HepG2 (cell line): Measurements from ENCODE around the gene MRPL14. TPM values are rescaled to one million over a fixed set of nuclear protein-coding genes. Genes with fewer than 3 reads are reported as not detected.

Experiments used
- AHR ChIP-seq: IDR thresholded peaks from 2 replicates; pipeline ENCODE4 v1.6.1; 2018; ENCODE audit warnings: missing genetic modification reagents, missing compliant biosample characterization
- ATF1 ChIP-seq: IDR thresholded peaks from 2 replicates; pipeline ENCODE4 v1.6.1; 2016; ENCODE audit warnings: mild to moderate bottlenecking, control low read depth
- CAMTA2 ChIP-seq: sonication (generic); formaldehyde crosslinking; IDR thresholded peaks from 2 replicates; pipeline ENCODE4 v1.4.0; 2020; ENCODE audit warnings: mild to moderate bottlenecking, missing genetic modification reagents, borderline replicate concordance
- CBX1 ChIP-seq: IDR thresholded peaks from one replicate; pipeline ENCODE4 v1.6.1; 2016; ENCODE audit warnings: antibody characterized with exemption, low read depth
- CENPT ChIP-seq: sonication (generic); formaldehyde crosslinking; IDR thresholded peaks from 2 replicates; pipeline ENCODE4 v1.8.0; 2022; ENCODE audit warnings: low read depth, mild to moderate bottlenecking, moderate library complexity, missing genetic modification reagents
- GABPA ChIP-seq, 2 experiments: IDR thresholded peaks; 2 replicates each; pipeline ENCODE4 v1.6.1; 2011 to 2016; ENCODE audit warnings: low read depth in 2 of 2, low read length in 1 of 2, missing biosample characterization in 1 of 2, missing genetic modification characterization in 1 of 2
- HOXA9 ChIP-seq: sonication (generic); formaldehyde crosslinking; IDR thresholded peaks from 2 replicates; pipeline ENCODE4 v1.8.1; 2022; ENCODE audit warnings: missing genetic modification reagents, mild to moderate bottlenecking, moderate library complexity, borderline replicate concordance
- KLF13 ChIP-seq: sonication (generic); formaldehyde crosslinking; IDR thresholded peaks from 2 replicates; pipeline ENCODE4 v1.4.0; 2020; ENCODE audit warnings: mild to moderate bottlenecking, missing genetic modification reagents
- PBX2 ChIP-seq: IDR thresholded peaks from 2 replicates; pipeline ENCODE4 v1.6.1; 2016; ENCODE audit warnings: control low read depth
- RFX1 ChIP-seq: fragments of 450-650 bp; IDR thresholded peaks from 2 replicates; pipeline ENCODE4 v1.6.1; 2017
- RFX5 ChIP-seq: IDR thresholded peaks from 2 replicates; pipeline ENCODE4 v1.6.1; 2011; ENCODE audit warnings: low read depth, low read length, improper control_type of control experiment
- RFXANK ChIP-seq: IDR thresholded peaks from 2 replicates; pipeline ENCODE4 v1.6.1; 2016
- SAP130 ChIP-seq: IDR thresholded peaks from 2 replicates; pipeline ENCODE4 v1.6.1; 2016; ENCODE audit warnings: low read depth
- SETDB1 ChIP-seq: sonication (generic); formaldehyde crosslinking; IDR thresholded peaks from 2 replicates; pipeline ENCODE4 v1.5.1; 2020; ENCODE audit warnings: missing genetic modification reagents, mild to moderate bottlenecking, borderline replicate concordance
- SIN3B ChIP-seq: fragments of 150-350 bp; IDR thresholded peaks from 2 replicates; pipeline ENCODE4 v1.6.1; 2014; ENCODE audit warnings: low read length
- SMAD3 ChIP-seq: sonication (generic); formaldehyde crosslinking; IDR thresholded peaks from 2 replicates; pipeline ENCODE4 v1.4.0; 2020; ENCODE audit warnings: missing genetic modification reagents
- SMYD3 ChIP-seq: sonication (generic); formaldehyde crosslinking; IDR thresholded peaks from 2 replicates; pipeline ENCODE4 v1.8.1; 2023; ENCODE audit warnings: mild to moderate bottlenecking, missing genetic modification reagents
- THAP7 ChIP-seq: sonication (generic); formaldehyde crosslinking; IDR thresholded peaks from 2 replicates; pipeline ENCODE4 v1.8.1; 2023; ENCODE audit warnings: mild to moderate bottlenecking, missing genetic modification reagents
- U2AF1 ChIP-seq: fragments of 200-400 bp; formaldehyde crosslinking; optimal IDR thresholded peaks from 2 replicates; pipeline ENCODE3; 2017; ENCODE audit warnings: mild to moderate bottlenecking, low read depth, low read length
- XRCC5 ChIP-seq: fragments of 200-400 bp; formaldehyde crosslinking; optimal IDR thresholded peaks from 2 replicates; pipeline ENCODE3; 2017; ENCODE audit warnings: mild to moderate bottlenecking, low read length
- ZBTB2 ChIP-seq: sonication (generic); formaldehyde crosslinking; IDR thresholded peaks from 2 replicates; pipeline ENCODE4 v1.8.0; 2022; ENCODE audit warnings: low read depth, missing genetic modification reagents
- ZBTB26 ChIP-seq: IDR thresholded peaks from 2 replicates; pipeline ENCODE4 v1.6.1; 2016; ENCODE audit warnings: missing compliant biosample characterization, missing genetic modification reagents, borderline replicate concordance
- ZMAT3 ChIP-seq: sonication (generic); formaldehyde crosslinking; conservative IDR thresholded peaks from 2 replicates; pipeline ENCODE4 v1.7.0; 2021; ENCODE audit warnings: missing genetic modification reagents
- ZNF275 ChIP-seq: sonication (generic); formaldehyde crosslinking; IDR thresholded peaks from 2 replicates; pipeline ENCODE4 v1.8.0; 2022; ENCODE audit warnings: missing genetic modification reagents, mild to moderate bottlenecking, inconsistent platforms, borderline replicate concordance
- ZNF468 ChIP-seq: sonication (generic); formaldehyde crosslinking; IDR thresholded peaks from 2 replicates; pipeline ENCODE4 v1.8.0; 2022; ENCODE audit warnings: mild to moderate bottlenecking, moderate library complexity, missing genetic modification reagents
- ZNF547 ChIP-seq: sonication (generic); formaldehyde crosslinking; IDR thresholded peaks from 2 replicates; pipeline ENCODE4 v1.5.1; 2020; ENCODE audit warnings: mild to moderate bottlenecking, missing genetic modification reagents
- ZNF616 ChIP-seq: sonication (generic); formaldehyde crosslinking; IDR thresholded peaks from 2 replicates; pipeline ENCODE4 v1.5.0; 2020; ENCODE audit warnings: low read depth, mild to moderate bottlenecking, missing genetic modification reagents
- ZSCAN29 ChIP-seq: sonication (generic); formaldehyde crosslinking; conservative IDR thresholded peaks from 2 replicates; pipeline ENCODE4 v1.4.0; 2020; ENCODE audit warnings: mild to moderate bottlenecking, missing genetic modification reagents
- polyA plus RNA-seq, 8 experiments: library from polyadenylated mRNA; depleted of rRNA in 3 of 8; stranded (reverse) in 7 of 8; unstranded in 1 of 8; fragments of >200 nt; fragmentation: Illumina TruSeq in 4 of 8; extraction: Trizol in 4 of 8; gene quantifications; 2 replicates each; pipeline versions ENCODE4 v1.2.1 to v1.2.3, GENCODE V29; 2011 to 2016; ENCODE audit warnings: low read depth in 4 of 8, missing spikeins in 1 of 8, mixed read lengths in 1 of 8; ENCODE audit not compliant: insufficient read depth in 1 of 8
- total RNA-seq, 5 experiments: library from RNA; depleted of rRNA; stranded (reverse); fragments of >200 nt; fragmentation: Illumina TruSeq; extraction: Trizol; gene quantifications; 2 replicates each; pipeline ENCODE4 v1.2.3, GENCODE V29; 2016; ENCODE audit warnings: low read depth in 1 of 5

Gene MRPL14
- total and polyA plus RNA-seq, 2 of the 13 experiments (the other 11 are each of a cell fraction or from before 2014, with no cell fraction given) = 157 to 178 TPM

DNA sequence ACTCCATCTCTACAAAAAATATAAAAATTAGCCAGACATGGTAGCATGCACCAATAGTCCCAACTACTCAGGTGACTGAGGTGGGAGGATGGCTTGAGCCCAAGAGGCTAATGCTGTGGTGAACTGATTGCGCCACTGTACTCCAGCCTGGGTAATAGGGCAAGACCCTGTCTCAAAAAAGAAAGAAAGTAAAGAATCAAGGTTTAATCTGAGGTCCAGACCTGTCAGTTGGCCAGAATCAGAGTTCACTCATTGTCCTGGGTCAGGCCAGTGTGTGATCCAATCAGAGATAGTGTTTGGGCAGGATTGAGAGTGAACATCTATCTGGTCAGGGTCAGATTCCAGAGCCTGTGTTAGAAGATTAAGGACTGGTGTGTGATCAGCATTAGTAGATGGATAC lies 15.6 kb upstream of the MRPL14 start (continued):
- TF ChIP-seq PBX2 (CRISPR knock-in tag) (no peak), SIN3B (no peak), U2AF1 (no peak), ZMAT3 (CRISPR knock-in tag) (no peak), ATF1 (CRISPR knock-in tag) (0 out of 2 replicates have a peak, but pooled peaks have one; percentile 31), ZBTB26 (CRISPR knock-in tag) (no peak), ZNF468 (CRISPR knock-in tag) (no peak), XRCC5 (no peak), ZNF275 (CRISPR knock-in tag) (no peak), GABPA (IDR thresholded peaks at IDR 0.05; ENCODE audit: low read depth, low read length) (no peak), GABPA (CRISPR knock-in tag; IDR thresholded peaks at IDR 0.05; ENCODE audit: low read depth) (no peak), CENPT (CRISPR knock-in tag) (no peak), ZSCAN29 (CRISPR knock-in tag) (no peak), AHR (CRISPR knock-in tag) (no peak), RFX1 (no peak), THAP7 (no peak), RFX5 (no peak), CBX1 (no peak), KLF13 (CRISPR knock-in tag) (no peak), SMAD3 (CRISPR knock-in tag) (no peak), SMYD3 (CRISPR knock-in tag) (no peak), SAP130 (no peak), SETDB1 (CRISPR knock-in tag) (no peak), ZNF547 (CRISPR knock-in tag) (no peak), ZNF616 (no peak), HOXA9 (CRISPR knock-in tag) (no peak), RFXANK (CRISPR knock-in tag) (no peak), CAMTA2 (CRISPR knock-in tag) (no peak), ZBTB2 (no peak)
